ENCODE results near the gene NCAM1. TPM values are rescaled to one million over a fixed set of nuclear protein-coding genes. Genes with fewer than 3 reads are reported as not detected.

Gene NCAM1
- total and polyA plus RNA-seq, 2 of the 13 experiments (the other 11 are each of a cell fraction or from before 2014, with no cell fraction given): 0.05 TPM; not detected in 1

DNA sequence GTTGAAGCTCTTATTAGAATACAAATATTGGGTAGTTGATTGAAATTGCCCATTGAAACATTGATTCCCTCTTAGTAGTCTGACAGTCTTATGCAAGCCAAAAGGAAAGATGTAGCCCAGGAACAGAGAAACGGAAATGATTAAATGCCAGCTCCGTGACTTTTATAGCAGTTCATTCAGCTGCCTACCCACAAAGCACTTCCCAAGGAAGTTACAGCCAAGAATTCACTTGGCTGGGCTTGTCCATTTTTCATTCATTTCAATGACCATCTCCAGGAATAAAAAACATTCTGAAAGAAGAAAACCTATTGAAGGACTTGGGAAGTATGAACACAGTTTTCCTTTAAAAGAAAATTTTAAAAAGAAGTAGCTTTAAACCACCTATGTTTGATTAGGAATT lies 62.0 kb downstream of the NCAM1 start:
- no peak overlapping the region for H3K4me2 ChIP-seq (ENCODE audit: low read depth, low read length)
- CTCF ChIA-PET (ENCODE audit: low intra/inter-chr PET ratio, low total read pairs): no interaction called here

GRCh38 chr11:113023986-113024385 lies 62.8 kb downstream of the NCAM1 start:
- Histone ChIP-seq H3K4me1 (ENCODE audit: insufficient read depth, low read length) (no peaks in the 10 kb centered on the region), H4K20me1 (ENCODE audit: insufficient read depth, low read length) (no peaks in the 10 kb centered on the region; the same call in 1 of the 2 replicates), H3K79me2 (ENCODE audit: insufficient read depth, low read length) (no peaks in the 10 kb centered on the region), H3K27ac (ENCODE audit: extremely low read length, insufficient read depth, low read length) (no peak overlapping the region), H3K4me3 (replicated peaks in 1 of 3; ENCODE audit: insufficient read depth in 1 of 3, low read depth in 2 of 3, low read length in 3 of 3) (no peak overlapping the region), H2AFZ (ENCODE audit: low read length) (no peak overlapping the region), H3K36me3 (replicated peaks in 1 of 2; ENCODE audit: control insufficient read depth in 1 of 2, insufficient read depth in 2 of 2, low read length in 2 of 2) (no peaks in the 10 kb centered on the region), H3K4me2 (ENCODE audit: low read depth, low read length) (no peak overlapping the region), H3K27me3 (ENCODE audit: control insufficient read depth in 1 of 2, insufficient read depth in 2 of 2, low read length in 2 of 2) (0 out of 5 replicates have a peak, but pooled peaks cover 0 to 3% of the 10 kb centered on the region in 2 experiments), H3K9ac (ENCODE audit: insufficient read depth, low read depth, low read length) (no peak overlapping the region), H3K9me3 (ENCODE audit: low read length) (no peaks in the 10 kb centered on the region)
- ChIA-PET CTCF (ENCODE audit: low intra/inter-chr PET ratio, low total read pairs) (no interaction called here), POLR2A (no interaction called here)
- WGBS (ENCODE audit: low lambda C conversion rate): 11% methylated on average over 4 of the region's 4 CpGs
- in situ Hi-C loops (cut with HindIII; ENCODE audit: extremely low pct_ligation_motif_present, low pct_unique_long_range_greater_than_20kb): no loop called here
- FAIRE-seq (no peak), DNase-seq (ENCODE audit: low spot score) (no peak), ATAC-seq (no peak)
- no peak for TF ChIP-seq HOXA5 (CRISPR knock-in tag; IDR thresholded peaks at IDR 0.05)
- TF ChIP-seq RBM22 (optimal IDR thresholded peaks at IDR 0.05; ENCODE audit: low read length): no peak
- BruUV-seq (replicated peaks): no TSS peak
- intact Hi-C loops (cut with micrococcal nuclease; ENCODE audit: unreplicated experiment): no loop called here

More for the DNA sequence above, 62.0 kb downstream of the NCAM1 start:
- in situ Hi-C loops (cut with HindIII; ENCODE audit: extremely low pct_ligation_motif_present, low pct_unique_long_range_greater_than_20kb) (no loop called here), intact Hi-C loops (cut with micrococcal nuclease; ENCODE audit: unreplicated experiment) (no loop called here)
- WGBS (ENCODE audit: low lambda C conversion rate): 46% methylated on average over 2 of the region's 2 CpGs
- Histone ChIP-seq H3K27me3 (ENCODE audit: control insufficient read depth in 1 of 2, insufficient read depth in 2 of 2, low read length in 2 of 2) (0 out of 5 replicates have a peak, but pooled peaks cover 0 to 3% of the 10 kb centered on the region in 2 experiments), H3K9me3 (ENCODE audit: low read length) (no peaks in the 10 kb centered on the region), H3K9ac (ENCODE audit: insufficient read depth, low read depth, low read length) (no peak overlapping the region), H3K27ac (ENCODE audit: extremely low read length, insufficient read depth, low read length) (no peak overlapping the region), H3K79me2 (ENCODE audit: insufficient read depth, low read length) (no peaks in the 10 kb centered on the region), H4K20me1 (ENCODE audit: insufficient read depth, low read length) (no peaks in the 10 kb centered on the region; the same call in 1 of the 2 replicates), H3K4me1 (ENCODE audit: insufficient read depth, low read length) (no peaks in the 10 kb centered on the region), H2AFZ (ENCODE audit: low read length) (no peak overlapping the region), H3K4me3 (replicated peaks in 1 of 3; ENCODE audit: insufficient read depth in 1 of 3, low read depth in 2 of 3, low read length in 3 of 3) (no peak overlapping the region), H3K36me3 (replicated peaks in 1 of 2; ENCODE audit: control insufficient read depth in 1 of 2, insufficient read depth in 2 of 2, low read length in 2 of 2) (no peaks in the 10 kb centered on the region)
- FAIRE-seq (no peak), DNase-seq (ENCODE audit: low spot score) (no peak), ATAC-seq (no peak)
- TF ChIP-seq ZMYM3 (CRISPR knock-in tag; IDR thresholded peaks at IDR 0.05) (no peak), ZFP36L1 (CRISPR knock-in tag; IDR thresholded peaks at IDR 0.05) (no peak), KMT2B (CRISPR knock-in tag; IDR thresholded peaks at IDR 0.05) (no peak)
- TF ChIP-seq, protein P1, sequence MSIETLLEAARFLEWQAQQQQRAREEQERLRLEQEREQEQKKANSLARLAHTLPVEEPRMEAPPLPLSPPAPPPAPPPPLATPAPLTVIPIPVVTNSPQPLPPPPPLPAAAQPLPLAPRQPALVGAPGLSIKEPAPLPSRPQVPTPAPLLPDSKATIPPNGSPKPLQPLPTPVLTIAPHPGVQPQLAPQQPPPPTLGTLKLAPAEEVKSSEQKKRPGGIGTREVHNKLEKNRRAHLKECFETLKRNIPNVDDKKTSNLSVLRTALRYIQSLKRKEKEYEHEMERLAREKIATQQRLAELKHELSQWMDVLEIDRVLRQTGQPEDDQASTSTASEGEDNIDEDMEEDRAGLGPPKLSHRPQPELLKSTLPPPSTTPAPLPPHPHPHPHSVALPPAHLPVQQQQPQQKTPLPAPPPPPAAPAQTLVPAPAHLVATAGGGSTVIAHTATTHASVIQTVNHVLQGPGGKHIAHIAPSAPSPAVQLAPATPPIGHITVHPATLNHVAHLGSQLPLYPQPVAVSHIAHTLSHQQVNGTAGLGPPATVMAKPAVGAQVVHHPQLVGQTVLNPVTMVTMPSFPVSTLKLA (IDR thresholded peaks at IDR 0.05): no peak
- POLR2A ChIA-PET: no interaction called here
- BruUV-seq (replicated peaks): no TSS peak
